ENCODE measurements around the gene REN. TPM values are rescaled to one million over a fixed set of nuclear protein-coding genes. Genes with fewer than 3 reads are reported as not detected.

REN gene
- total RNA-seq, 1 experiment from 2014 or later: not detected

DNA sequence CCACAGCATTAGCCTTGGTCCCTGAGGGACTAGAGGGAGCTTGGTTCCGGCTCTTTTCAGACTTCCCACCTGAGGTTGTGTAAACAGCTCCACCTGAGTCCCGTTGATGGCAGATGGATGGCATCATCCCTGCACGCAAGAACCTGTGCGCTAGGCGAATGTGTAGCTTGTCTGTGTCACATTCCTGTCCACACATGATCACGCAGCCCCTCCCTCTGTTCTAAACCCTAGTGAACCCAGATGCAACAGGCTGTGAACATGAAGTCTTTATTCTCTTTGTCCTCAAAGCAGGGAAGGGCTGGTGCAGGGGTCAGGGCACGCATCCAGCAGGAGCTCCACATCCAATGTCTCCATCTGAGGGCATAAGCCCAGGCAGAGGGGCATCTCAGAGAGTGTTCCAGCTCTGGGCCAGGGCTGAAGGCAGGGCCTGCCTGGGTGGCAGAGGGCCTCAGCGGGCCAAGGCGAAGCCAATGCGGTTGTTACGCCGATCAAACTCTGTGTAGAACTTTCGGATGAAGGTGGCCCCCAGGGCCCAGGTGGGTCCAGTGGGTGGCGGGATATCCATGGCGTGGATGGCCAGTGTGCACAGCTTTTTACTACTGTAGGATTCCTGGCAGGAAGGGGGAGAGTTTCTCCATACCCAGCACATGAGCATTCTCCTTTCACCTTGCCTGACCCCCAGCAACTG, 11.4 kb downstream of the REN start:
- H2BK12ac ChIP-seq (ENCODE audit: insufficient read length, low read depth, low read length): no peak overlapping the region
- no peaks in the 10 kb centered on the region; the same call in 1 of the 2 replicates for H3K4me1 ChIP-seq (ENCODE audit: insufficient read depth, low read length)
- no peak overlapping the region for H2BK5ac ChIP-seq (ENCODE audit: insufficient read length, low read length)
- no peak overlapping the region for H3K4me2 ChIP-seq (ENCODE audit: insufficient read depth, insufficient read length, low read length)
- no peak overlapping the region for H3T11ph ChIP-seq (ENCODE audit: low read length)
- no peak overlapping the region for H3K9ac ChIP-seq (ENCODE audit: extremely low read depth, insufficient read length, low read length)
- Mint-ChIP-seq H3K4me3 (no peak overlapping the region; a peak in 1 of 5 replicates), H3K9me3 (no peaks in the 10 kb centered on the region; a peak in 1 of 5 replicates), H3K4me1 (peaks cover 20 to 24% of the 10 kb centered on the region in 2 experiments), H3K27me3 (ENCODE audit: low read depth) (peaks cover 46% of the 10 kb centered on the region), H3K27ac (0 out of 7 replicates have a peak overlapping the region, but pooled peaks of 1 of the 3 experiments have one; percentile 32), H3K36me3 (ENCODE audit: insufficient read depth in 1 of 3, low read depth in 3 of 3) (no peaks in the 10 kb centered on the region; a peak in 2 of 7 replicates)
- H4K8ac ChIP-seq (replicated peaks; ENCODE audit: insufficient read length, low read depth, low read length): no peak overlapping the region
- no peak overlapping the region for H4K91ac ChIP-seq (ENCODE audit: insufficient read length, low read depth, low read length)
- no peak overlapping the region for H3K56ac ChIP-seq (ENCODE audit: insufficient read length, low read depth, low read length)
- TF ChIP-seq, protein P1, sequence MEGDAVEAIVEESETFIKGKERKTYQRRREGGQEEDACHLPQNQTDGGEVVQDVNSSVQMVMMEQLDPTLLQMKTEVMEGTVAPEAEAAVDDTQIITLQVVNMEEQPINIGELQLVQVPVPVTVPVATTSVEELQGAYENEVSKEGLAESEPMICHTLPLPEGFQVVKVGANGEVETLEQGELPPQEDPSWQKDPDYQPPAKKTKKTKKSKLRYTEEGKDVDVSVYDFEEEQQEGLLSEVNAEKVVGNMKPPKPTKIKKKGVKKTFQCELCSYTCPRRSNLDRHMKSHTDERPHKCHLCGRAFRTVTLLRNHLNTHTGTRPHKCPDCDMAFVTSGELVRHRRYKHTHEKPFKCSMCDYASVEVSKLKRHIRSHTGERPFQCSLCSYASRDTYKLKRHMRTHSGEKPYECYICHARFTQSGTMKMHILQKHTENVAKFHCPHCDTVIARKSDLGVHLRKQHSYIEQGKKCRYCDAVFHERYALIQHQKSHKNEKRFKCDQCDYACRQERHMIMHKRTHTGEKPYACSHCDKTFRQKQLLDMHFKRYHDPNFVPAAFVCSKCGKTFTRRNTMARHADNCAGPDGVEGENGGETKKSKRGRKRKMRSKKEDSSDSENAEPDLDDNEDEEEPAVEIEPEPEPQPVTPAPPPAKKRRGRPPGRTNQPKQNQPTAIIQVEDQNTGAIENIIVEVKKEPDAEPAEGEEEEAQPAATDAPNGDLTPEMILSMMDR (conservative IDR thresholded peaks at IDR 0.05): no peak
- H4K20me1 ChIP-seq (ENCODE audit: control insufficient read depth, insufficient read depth, insufficient read length): no peaks in the 10 kb centered on the region
- no peak overlapping the region for H4K5ac ChIP-seq (ENCODE audit: insufficient read length, low read depth, low read length)
- no peak overlapping the region for H2AFZ ChIP-seq (ENCODE audit: low read length)
- H2BK120ac ChIP-seq (ENCODE audit: low read depth, low read length, poor library complexity, severe bottlenecking): no peak overlapping the region
- no peak overlapping the region for H3K14ac ChIP-seq (ENCODE audit: insufficient read depth, low read length)
- H2BK20ac ChIP-seq (ENCODE audit: low read depth, low read length, poor library complexity, severe bottlenecking): no peak overlapping the region
- H2AK5ac ChIP-seq (ENCODE audit: insufficient read length, low read length): no peak overlapping the region
- H3K79me1 ChIP-seq (ENCODE audit: insufficient read depth, low read depth, low read length, poor library complexity, severe bottlenecking): no peaks in the 10 kb centered on the region
- H3K23ac ChIP-seq (ENCODE audit: insufficient read length, low read depth, low read length): no peak overlapping the region
- H3K9me3 ChIP-seq (ENCODE audit: control insufficient read depth, low read depth, low read length): no peaks in the 10 kb centered on the region
- no peak overlapping the region for H3K4ac ChIP-seq (ENCODE audit: low read depth, low read length)
- H3K18ac ChIP-seq (ENCODE audit: insufficient read length, low read depth, low read length): no peak overlapping the region
- peaks cover 6% of the 10 kb centered on the region for H3K23me2 ChIP-seq (ENCODE audit: insufficient read length, low read depth, low read length, poor library complexity, severe bottlenecking)
- no CpG with 5 or more reads among the region's 15 CpGs for WGBS (ENCODE audit: extremely low coverage, insufficient read length, low lambda C conversion rate)
- no peak overlapping the region for H2BK15ac ChIP-seq (ENCODE audit: low read depth, low read length)
- no peaks in the 10 kb centered on the region; the same call in 1 of the 2 replicates for H3K27me3 ChIP-seq (ENCODE audit: insufficient read depth, low read length)
- H3K27ac ChIP-seq (ENCODE audit: insufficient read length, low read depth, low read length): no peak overlapping the region
- no peaks in the 10 kb centered on the region for H3K79me2 ChIP-seq (ENCODE audit: insufficient read depth, low read length)
- no peak for DNase-seq

All from H9 (cell line).